ENCODE data around the gene JPH2.

Gene JPH2

DNA sequence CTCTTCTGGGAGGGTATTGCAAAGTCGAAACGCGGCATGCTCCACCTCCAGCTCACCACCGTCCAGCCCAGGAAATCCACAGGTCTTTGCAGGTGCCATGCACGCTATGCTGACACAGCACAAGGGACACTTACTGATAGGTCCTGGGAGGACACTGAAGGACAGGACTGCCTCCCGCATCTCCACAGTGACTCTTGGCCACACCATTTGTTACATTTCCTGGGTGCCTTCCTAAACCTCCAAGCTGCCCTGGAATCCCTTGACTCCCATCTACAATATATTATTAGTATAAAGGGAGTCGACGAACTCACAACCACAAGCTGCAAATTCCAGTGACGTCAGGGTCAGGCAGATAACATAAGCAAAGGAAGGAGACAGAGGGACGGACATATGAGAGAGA lies 106.9 kb downstream of the JPH2 start:
- no peak for DNase-seq (ENCODE audit: extremely low read depth, low read depth)
- TF ChIP-seq, protein P1, sequence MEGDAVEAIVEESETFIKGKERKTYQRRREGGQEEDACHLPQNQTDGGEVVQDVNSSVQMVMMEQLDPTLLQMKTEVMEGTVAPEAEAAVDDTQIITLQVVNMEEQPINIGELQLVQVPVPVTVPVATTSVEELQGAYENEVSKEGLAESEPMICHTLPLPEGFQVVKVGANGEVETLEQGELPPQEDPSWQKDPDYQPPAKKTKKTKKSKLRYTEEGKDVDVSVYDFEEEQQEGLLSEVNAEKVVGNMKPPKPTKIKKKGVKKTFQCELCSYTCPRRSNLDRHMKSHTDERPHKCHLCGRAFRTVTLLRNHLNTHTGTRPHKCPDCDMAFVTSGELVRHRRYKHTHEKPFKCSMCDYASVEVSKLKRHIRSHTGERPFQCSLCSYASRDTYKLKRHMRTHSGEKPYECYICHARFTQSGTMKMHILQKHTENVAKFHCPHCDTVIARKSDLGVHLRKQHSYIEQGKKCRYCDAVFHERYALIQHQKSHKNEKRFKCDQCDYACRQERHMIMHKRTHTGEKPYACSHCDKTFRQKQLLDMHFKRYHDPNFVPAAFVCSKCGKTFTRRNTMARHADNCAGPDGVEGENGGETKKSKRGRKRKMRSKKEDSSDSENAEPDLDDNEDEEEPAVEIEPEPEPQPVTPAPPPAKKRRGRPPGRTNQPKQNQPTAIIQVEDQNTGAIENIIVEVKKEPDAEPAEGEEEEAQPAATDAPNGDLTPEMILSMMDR (IDR thresholded peaks at IDR 0.05; ENCODE audit: low read depth, low read length): no peak

DNA sequence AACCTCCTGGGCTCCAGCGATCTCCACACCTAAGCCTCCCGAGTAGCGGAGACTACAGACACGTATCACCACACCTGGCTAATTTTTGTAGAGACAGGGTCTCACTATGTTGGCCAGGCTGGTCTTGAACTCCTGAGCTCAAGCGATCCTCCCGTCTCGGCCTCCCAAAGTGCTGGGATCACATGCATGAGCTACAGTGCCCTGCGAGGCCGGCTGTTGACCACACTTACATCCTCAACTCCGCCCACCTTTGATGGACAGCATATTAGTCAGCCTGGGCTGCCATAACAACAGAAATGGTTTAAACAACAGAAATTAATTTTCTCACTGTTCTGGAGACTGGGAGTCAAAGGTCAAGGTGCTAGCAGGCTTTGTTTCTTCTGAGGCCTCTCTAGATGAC lies 107.7 kb downstream of the JPH2 start:
- no peak for DNase-seq (ENCODE audit: extremely low read depth, low read depth)
- TF ChIP-seq, protein P1 (IDR thresholded peaks at IDR 0.05; ENCODE audit: low read depth, low read length): no peak

DNA sequence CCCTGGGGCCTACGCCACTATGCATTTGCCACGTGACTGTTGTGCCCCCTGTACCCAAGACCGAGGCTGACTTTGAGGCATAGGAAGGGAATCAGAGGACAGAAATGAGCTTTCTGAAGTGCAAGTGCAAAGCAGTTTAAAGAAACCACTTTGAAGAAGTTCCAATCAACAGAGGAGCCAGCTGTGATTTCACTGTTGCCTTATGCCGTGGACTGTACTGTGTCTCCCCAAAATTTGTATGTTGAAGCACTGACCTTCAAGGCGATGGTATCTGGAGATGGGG lies 111.1 kb downstream of the JPH2 start:
- DNase-seq (ENCODE audit: extremely low read depth, low read depth): no peak
- TF ChIP-seq, protein P1 (IDR thresholded peaks at IDR 0.05; ENCODE audit: low read depth, low read length): no peak

DNA sequence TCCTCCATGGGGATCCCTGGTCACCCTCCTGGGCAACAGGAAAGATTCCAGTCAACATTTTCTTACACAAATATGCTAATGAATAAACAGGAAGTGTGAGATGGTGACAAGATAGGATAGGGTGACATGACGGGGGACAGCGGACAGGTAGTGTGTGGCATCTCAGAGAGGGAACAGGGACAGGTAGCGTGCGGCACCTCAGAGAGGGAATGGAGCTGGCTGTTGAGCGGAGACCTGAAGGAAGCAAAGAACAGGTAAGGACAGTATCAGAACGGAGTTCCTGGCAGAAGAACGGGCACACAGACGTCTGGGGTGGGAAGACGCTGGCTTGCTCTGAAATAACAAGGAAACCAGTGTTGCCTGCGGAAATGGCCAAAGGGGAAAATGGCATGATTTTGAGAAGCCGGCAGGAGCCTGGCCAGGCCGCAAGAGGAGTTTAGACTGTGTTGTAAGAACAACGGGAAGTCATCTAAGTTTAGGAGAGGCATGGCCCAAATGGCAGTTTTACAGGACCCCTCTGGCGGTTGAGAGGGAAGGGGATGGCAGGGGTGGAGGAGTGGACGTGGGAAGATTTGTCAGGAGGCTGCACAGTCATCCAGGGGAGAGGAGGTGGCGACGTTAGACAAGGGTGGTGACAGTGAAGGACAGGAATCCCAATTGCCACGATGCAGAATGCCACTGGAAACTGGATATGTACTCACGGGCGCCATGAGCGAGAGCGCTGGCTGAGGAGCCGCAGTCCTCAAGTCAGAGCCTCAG lies 111.6 kb downstream of the JPH2 start:
- no peak for DNase-seq (ENCODE audit: extremely low read depth, low read depth)
- TF ChIP-seq, protein P1 (IDR thresholded peaks at IDR 0.05; ENCODE audit: low read depth, low read length): no peak

DNA sequence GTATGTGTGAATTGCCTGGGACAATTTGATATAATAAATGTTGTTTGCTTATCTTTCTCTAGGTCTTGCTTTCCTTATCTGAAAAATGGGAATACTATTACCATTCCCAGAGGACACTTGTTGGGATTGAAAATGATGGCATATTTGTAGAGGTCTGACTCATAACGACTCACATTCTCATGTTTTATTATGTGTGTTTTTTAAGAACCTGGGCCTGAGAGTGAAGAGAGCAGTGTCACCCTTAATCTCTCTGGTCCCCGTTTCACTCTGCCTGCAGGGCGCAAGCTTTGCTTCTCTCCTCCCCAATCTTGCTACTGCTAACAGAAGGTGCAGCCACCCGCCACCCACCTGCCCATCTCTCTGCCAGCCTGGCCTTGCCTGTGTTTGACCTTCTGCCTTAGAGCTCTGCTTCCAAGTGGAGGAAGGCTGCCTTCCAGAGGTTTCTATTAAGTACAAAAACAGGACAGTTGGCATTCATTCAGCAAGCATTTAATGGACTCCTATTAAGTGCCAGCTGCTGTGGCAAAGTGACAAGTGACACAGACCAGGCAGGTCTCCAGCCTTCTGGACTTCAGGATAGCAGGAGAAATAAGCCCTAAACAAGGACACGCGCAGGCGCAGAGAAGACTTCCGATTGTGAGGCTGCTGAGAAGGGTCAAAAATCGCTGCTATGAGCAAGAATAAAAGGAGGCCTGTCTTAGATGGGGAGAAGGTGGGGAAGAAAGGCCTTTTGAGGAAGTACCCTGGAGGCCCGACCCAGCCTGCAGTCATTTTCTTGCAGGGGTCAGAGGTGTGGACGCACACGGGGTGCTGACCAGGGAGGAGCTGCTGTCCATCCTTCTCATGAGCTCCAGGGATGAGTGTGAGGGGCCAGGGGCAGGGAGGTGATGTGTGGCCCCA lies 112.5 kb downstream of the JPH2 start:
- TF ChIP-seq, protein P1 (IDR thresholded peaks at IDR 0.05; ENCODE audit: low read depth, low read length): no peak
- peak; percentile 15 for DNase-seq (ENCODE audit: extremely low read depth, low read depth)

DNA sequence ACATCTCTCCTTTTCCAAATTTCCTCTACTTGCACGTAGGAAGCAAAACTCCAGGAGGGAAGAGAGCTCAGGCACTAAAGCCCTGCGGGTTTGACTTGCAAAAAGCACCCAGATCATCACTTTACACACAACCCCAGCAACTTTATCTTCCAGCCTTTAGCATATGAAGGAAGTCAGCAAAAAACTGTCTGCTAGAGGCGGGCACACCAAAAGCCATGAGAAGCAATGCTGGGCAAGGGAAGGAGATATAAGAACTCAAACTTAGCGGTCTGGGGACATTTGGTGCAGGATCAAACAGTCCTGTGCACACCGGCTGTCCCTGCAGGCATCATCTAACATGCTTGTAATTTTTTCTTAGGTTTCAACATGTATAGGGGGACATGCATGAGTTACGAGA lies 113.3 kb downstream of the JPH2 start:
- TF ChIP-seq, protein P1 (IDR thresholded peaks at IDR 0.05; ENCODE audit: low read depth, low read length): no peak
- no peak for DNase-seq (ENCODE audit: extremely low read depth, low read depth)

DNA sequence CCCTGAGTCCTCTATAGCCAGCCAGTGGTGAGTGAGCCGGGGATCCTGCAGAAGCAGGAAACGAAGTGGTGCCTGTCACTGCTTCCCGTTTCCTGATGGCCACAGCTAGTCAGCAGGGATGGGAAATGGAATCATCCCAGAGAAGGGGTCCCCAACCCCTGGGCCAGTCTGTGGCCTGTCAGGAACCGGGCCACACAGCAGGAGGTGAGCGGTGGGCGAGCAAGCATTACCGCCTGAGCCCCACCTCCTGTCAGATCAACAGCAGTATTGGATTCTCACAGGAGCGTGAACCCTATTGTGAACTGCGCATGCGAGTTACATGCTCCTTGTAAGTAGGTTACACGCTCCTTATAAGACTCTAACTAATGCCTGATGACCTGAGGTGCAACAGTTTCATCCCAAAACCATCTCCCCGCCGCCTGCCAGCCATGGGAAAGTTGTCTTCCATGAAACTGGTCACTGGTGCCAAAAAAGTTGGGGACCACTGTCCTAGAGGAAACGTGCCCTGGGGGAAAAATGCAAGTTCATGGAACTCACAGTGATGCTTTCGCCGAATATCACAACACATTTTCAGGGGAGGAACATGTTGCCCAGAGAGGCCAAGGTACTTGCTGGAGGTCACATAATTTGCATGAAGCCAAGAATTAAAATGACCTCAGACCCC lies 113.8 kb downstream of the JPH2 start:
- DNase-seq (ENCODE audit: extremely low read depth, low read depth): no peak
- TF ChIP-seq, protein P1 (IDR thresholded peaks at IDR 0.05; ENCODE audit: low read depth, low read length): no peak

Data from AG09319 (cell line).